HG02610 (cell line): ENCODE data around the gene ZFP37.
"Not testable (repeated sequence)": the region's sequence is repeated elsewhere in the genome, so short reads cannot be mapped to it uniquely, and the experiment has no call there.

Source experiments
- ATAC-seq: cut with Tn5 transposase; IDR thresholded peaks from one replicate; pipeline ENCODE4 v1.9.1; 2021; ENCODE audit warnings: mild to moderate bottlenecking, moderate library complexity; ENCODE audit not compliant: unreplicated experiment

ZFP37 gene

DNA sequence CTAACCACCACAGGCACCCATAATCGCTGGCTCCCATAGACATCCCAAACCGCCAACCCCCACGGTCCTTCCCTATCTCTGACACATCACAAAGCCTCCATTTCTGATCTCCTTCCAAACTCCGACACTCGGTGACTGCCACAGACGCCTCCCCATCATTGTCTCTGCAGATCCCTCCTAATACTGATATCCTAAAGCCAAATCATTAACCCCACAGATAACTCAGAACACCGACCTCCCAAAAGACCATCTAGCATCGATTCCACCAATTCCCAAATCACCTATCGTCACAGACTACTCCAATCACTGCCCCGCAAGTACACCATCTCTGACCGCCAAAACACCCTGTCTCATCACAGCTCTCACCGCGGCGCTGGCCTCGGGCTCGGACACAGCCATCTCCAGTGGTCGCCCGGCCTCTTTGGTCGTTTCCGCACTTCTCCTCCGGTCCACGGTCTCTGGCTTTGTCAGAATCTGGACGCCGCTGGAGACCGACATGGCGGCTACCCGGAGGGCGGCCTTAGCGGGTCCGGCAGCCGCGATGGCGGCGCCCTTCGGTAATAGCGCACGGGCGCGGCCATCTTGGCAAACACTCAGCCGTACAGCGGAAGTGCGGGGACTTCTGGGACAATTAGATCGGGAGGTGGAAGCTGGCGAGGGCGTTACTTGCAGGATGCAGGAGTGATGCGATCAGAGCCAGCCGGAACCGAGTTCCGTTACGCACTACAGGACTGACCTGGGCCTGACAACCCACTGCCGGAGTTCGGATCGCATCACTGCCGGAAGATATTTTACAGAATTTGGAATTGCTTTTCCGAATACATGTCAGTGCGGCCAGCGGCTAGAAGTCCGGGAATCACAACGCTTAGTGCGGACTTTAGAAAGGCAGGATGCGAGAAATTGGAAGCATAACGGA, at the start of gene ZFP37:
Gene ZFP37, minus strand, starts transcription at position 534 of the 916 bp plus-strand sequence. Its CDS starts 36 bp downstream, at position 498.
- ATAC-seq: peak; percentile 93

DNA sequence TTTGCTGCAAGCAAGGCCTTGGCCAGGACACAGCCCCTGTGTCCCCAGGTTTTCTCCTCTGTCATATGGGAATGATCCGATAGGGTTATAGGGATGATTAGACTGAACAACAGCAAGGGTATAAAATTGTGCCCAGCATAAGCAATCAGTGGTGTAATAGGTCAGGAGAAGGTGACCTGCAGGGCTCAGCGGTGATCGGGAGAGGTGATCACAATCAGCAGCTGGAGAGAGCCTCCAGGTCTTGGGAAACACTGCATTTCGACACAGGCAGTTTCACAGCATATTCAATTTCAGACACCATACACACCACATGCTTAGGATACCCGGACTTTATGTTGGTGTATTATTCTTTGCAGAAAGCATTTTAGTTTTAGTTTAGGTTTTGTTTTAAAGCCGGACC, 48.8 kb upstream of the ZFP37 start:
- not testable (repeated sequence) for ATAC-seq

GRCh38 chr9:113095561-113095960, 39.0 kb upstream of the ZFP37 start:
- ATAC-seq: no peak

DNA sequence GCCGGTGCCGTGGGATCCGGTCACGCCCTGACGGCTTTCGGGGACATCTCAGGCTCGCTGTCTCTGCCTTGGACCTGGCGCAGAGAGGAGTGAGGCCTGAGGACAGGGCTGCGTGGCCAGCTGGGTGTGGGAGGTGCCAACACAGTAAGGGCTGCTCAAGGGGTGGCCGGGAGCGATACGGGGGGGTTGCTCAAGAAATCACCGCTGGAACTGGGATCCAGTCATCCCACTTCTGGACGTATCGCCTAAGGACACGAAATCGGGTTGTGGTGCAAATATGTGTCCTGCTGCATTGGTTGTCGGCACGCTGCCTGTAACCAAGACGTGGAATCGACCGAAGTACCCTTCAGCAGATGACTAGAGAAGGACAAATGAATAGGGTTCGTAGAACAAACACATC, 33.4 kb upstream of the ZFP37 start:
- not testable (repeated sequence) for ATAC-seq

DNA sequence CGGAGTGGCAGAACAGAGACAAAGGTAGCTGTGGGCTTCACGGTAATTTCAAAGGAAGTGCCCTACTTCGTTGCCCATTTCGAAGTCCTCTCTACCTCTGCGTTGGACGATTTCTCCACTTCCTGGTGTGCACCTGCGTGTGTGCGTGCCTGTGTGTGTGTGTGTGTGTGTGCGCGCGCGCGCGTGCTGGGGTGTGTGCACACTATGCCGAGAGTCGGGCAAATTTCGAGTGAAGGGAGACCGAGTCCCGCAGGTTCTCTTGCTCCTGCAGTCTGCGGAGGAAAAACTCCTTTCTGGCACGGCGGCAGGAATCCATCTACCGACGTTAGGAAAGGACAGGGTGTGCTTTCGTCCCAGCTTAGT, 32.6 kb upstream of the ZFP37 start:
- not testable (repeated sequence) for ATAC-seq

GRCh38 chr9:113088456-113089142, 32.1 kb upstream of the ZFP37 start:
- not testable (repeated sequence) for ATAC-seq

DNA sequence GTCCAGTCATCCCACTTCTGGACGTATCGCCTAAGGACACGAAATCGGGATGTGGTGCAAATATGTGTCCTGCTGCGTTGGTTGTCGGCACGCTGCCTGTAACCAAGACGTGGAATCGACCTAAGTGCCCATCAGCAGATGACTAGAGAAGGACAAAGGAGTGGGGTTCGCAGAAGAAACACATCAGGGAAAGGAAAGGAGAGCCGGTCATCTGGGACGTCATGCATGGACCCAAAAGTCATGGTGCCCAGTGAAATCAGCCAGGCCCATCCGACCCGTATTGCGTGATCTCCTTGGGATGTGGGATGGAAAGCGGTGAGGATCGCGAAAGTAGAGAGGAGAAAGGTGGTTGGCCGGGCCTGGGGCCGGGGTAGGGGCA, 6.4 kb upstream of the ZFP37 start:
- not testable (repeated sequence) for ATAC-seq

DNA sequence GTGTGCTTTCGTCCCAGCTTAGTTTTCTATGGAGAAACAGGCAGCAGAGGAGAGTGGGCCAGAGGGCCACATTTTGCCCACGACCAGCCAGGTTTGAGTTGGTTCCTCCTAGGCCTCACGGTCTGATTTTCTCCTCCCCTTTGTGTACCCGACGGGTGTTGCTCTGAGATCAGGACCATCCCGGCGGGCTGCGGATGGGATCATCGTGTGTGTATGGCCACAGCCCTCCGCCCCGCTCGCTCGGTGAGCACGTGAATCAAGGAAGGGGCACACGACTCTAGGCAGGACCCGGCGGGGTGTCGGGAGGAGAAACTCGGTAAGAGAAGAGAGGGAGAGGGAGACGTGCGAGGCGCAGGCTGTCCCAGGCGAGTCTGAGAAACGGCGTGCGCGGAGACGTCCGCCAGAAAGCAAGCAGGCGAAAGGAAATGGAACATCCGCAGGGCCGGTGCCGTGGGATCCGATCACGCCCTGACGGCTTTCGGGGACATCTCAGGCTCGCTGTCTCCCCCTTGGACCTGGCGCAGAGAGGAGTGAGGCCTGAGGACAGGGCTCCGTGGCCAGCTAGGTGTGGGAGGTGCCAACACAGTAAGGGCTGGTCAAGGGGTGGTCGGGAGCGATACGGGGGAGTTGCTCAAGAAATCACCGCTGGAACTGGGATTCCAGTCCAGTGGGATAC, 5.9 kb upstream of the ZFP37 start:
- not testable (repeated sequence) for ATAC-seq

GRCh38 chr9:113061072-113061850, 4.7 kb upstream of the ZFP37 start:
- not testable (repeated sequence) for ATAC-seq

DNA sequence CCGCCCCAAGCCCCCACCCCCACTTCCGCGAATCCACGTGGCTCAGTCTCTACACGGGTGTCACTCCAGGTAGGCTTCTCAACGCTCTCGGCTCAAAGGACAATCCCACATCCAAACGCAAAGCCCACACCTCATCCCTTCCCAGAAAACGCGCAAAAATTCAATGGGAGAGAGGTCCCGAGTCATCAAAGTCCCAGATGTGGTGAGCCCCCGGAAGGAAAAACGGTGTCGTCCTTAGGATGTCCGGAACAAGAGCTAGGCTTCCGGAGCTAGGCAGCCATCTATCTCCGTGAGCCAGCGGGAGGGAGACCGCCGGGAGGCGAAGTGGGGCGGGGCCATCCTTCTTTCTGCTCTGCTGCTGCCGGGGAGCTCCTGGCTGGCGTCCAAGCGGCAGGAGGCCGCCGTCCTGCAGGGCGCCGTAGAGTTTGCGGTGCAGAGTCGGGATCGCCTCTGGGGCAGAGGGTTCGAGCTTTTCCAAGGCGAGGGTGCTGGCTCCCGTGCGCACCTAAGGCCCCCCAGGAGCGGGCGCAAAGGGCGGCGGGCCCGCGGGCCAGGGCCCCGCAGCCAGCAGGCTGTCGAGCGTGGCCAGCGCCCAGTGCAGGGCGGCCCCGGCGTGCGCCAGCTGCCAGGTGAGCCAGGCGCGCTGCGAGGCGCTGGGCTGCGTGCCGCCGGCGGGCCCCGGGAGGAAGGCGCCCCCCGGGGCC, 3.2 kb upstream of the ZFP37 start:
- ATAC-seq: not testable (repeated sequence)

DNA sequence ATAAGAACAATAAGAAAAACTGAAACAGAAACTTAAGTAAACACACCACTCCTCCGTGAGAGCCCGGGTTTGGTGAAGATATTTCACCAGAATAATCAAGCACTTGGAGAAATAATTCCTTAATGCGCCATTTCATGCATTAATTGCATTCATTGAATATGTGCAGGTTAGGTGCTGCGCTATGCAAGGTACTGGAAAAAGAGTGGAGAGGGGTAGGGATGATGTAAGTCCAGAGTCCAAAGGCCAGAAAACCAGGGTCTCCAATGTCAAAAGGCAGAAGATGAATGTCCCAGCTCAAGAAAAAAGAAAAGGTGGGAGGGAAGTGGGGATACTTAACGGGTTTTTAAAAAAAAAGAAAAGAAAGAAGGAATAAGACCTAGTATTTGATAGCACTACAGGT, 669 bp upstream of the ZFP37 start:
- ATAC-seq: no peak

DNA sequence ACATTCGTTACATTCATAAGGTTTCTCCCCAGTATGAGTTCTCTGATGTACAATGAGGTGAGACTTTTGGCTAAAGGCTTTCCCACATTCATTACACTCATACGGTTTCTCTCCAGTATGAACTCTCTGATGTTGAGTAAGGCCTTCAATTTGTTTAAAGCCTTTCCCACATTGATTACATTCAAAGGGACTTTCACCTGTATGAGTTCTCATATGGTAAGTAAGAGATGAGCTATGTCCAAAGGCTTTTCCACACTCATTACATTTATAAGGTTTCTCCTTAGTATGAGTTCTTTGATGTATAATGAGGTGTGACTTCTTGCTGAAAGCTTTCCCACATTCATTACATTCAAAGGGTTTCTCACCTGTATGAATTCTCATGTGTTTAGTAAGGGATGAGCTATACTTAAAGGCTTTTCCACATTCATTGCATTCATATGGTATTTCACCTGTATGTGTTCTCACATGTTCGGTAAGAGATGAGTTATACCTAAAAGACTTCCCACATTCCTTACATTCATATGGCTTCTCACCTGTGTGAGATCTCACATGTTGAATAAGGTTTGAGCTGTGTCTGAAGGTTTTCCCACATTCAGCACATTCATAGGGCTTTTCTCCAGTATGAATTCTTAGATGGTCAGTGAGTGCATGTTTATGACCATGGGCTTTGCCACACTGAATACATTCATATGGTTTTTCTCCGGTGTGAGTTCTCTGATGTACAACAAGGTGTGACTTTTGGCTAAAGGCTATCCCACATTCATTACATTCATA, 13.5 kb downstream of the ZFP37 start:
- no peak for ATAC-seq

DNA sequence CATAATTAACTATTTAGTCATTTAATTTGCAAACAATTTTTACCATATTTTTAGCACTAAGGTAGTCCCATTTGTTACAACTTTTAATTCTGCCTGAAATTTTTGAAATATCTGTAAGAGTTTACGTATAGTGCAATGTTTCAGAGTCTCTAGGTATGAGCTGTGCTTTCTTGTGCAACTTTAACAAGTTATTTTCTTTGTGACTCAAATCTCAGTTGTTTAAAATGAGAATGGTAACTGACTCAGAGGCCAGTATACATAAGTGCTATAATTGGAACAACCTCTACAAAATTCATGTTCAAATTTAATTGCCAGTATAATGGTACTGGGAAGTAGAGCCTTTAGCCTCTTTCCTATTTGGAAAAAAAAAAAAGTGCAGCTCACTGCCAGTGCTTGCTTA, 30.3 kb downstream of the ZFP37 start:
- ATAC-seq: no peak

DNA sequence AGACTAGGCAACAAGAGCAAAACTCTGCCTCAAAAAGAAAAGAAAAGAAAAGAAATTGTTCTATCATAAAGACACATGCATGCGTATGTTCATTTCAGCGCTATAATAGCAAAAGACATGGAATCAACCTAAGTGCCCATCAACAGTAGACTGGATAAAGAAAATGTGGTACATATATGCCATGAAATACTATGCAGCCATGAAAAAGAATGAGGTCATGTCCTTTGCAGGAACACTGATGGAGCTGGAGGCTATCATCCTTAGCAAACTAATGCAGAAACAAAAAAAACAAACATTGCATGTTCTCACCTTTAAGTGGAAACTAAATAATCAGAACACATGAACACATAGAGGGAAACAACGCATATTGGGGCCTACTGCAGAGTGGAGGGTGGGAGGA, 38.3 kb downstream of the ZFP37 start:
- ATAC-seq: no peak

GRCh38 chr9:113012492-113012891, 44.0 kb downstream of the ZFP37 start:
- ATAC-seq: no peak

DNA sequence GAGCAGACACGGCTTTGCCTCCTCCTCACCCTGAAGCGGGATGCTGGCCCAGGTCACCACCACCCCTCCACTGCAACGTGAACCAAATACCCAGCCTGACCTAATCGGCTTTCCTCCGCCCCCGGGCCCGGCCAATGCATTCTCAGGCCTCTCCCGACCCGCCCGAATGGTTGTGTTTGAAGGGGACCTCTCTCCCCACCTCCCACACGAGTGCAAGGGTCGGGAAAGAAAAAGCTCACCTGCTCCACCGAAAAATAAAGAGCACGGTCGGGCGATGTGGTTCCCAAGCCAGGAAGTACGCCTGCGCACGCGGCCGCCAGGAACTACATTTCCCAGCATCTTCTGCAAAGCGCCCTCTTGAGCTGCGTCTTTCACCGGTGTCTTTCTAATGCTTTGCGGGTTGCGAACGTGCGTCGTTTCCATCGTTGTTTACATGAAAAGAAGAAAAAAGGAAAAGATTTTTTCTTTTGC, 44.6 kb downstream of the ZFP37 start, which contains the start of gene ZNF883:
Gene ZNF883, minus strand, starts transcription at position 282 of the 471 bp plus-strand sequence.
- ATAC-seq: no peak

GRCh38 chr9:113005777-113006176, 50.7 kb downstream of the ZFP37 start:
- ATAC-seq: no peak

GRCh38 chr9:112997236-112997941, 59.1 kb downstream of the ZFP37 start:
- no peak for ATAC-seq
